Stromal cell of bone marrow (primary cell): ENCODE data around the gene TRAPPC11.
"Not testable (repeated sequence)": the region's sequence is repeated elsewhere in the genome, so short reads cannot be mapped to it uniquely, and the experiment has no call there.

Source experiments
- DNase-seq: peaks from one replicate; pipeline ENCODE4 v3.0.0-alpha.2; 2012; ENCODE audit warnings: low read depth

The TRAPPC11 gene

GRCh38 chr4:183721207-183722081, 62.4 kb downstream of the TRAPPC11 start:
- no peak for DNase-seq

GRCh38 chr4:183722731-183723560, 63.9 kb downstream of the TRAPPC11 start:
- DNase-seq, result no peak

GRCh38 chr4:183723561-183724228, 64.6 kb downstream of the TRAPPC11 start:
- DNase-seq, result no peak

GRCh38 chr4:183725585-183725984, 66.5 kb downstream of the TRAPPC11 start:
- not testable (repeated sequence) for DNase-seq

GRCh38 chr4:183727482-183727881, 68.4 kb downstream of the TRAPPC11 start:
- DNase-seq, result no peak

GRCh38 chr4:183728223-183729068, 69.4 kb downstream of the TRAPPC11 start:
- no peak for DNase-seq

GRCh38 chr4:183729069-183729406, 69.9 kb downstream of the TRAPPC11 start:
- no peak for DNase-seq

GRCh38 chr4:183729430-183730328, 70.6 kb downstream of the TRAPPC11 start:
- peak; percentile 12 for DNase-seq

- DNase-seq, result no peak
Measured at GRCh38 chr4:183732296-183732695, 73.2 kb downstream of the TRAPPC11 start.

GRCh38 chr4:183733181-183733580, 74.1 kb downstream of the TRAPPC11 start:
- no peak for DNase-seq

GRCh38 chr4:183738081-183738673, 79.1 kb downstream of the TRAPPC11 start:
- peak; percentile 9 for DNase-seq

GRCh38 chr4:183738961-183739360, 79.9 kb downstream of the TRAPPC11 start:
- no peak for DNase-seq

GRCh38 chr4:183746305-183747229, 87.5 kb downstream of the TRAPPC11 start:
- peak; percentile 83 for DNase-seq

- no peak for DNase-seq
Measured at GRCh38 chr4:183747380-183747779, 88.3 kb downstream of the TRAPPC11 start.

GRCh38 chr4:183747931-183748670, 89.0 kb downstream of the TRAPPC11 start:
- DNase-seq, result no peak

- no peak for DNase-seq
Measured at GRCh38 chr4:183751106-183751505, 92.0 kb downstream of the TRAPPC11 start.

GRCh38 chr4:183755596-183755995, 96.5 kb downstream of the TRAPPC11 start:
- no peak for DNase-seq

- no peak for DNase-seq
Measured at GRCh38 chr4:183757060-183757459, 98.0 kb downstream of the TRAPPC11 start.
